DMS53 (cell line): ENCODE results near the gene LRRK1.

Experiments used
- DNase-seq: peaks from one replicate; lab custom pipeline; 2025; lab: John Stamatoyannopoulos, UW

LRRK1 gene

DNA sequence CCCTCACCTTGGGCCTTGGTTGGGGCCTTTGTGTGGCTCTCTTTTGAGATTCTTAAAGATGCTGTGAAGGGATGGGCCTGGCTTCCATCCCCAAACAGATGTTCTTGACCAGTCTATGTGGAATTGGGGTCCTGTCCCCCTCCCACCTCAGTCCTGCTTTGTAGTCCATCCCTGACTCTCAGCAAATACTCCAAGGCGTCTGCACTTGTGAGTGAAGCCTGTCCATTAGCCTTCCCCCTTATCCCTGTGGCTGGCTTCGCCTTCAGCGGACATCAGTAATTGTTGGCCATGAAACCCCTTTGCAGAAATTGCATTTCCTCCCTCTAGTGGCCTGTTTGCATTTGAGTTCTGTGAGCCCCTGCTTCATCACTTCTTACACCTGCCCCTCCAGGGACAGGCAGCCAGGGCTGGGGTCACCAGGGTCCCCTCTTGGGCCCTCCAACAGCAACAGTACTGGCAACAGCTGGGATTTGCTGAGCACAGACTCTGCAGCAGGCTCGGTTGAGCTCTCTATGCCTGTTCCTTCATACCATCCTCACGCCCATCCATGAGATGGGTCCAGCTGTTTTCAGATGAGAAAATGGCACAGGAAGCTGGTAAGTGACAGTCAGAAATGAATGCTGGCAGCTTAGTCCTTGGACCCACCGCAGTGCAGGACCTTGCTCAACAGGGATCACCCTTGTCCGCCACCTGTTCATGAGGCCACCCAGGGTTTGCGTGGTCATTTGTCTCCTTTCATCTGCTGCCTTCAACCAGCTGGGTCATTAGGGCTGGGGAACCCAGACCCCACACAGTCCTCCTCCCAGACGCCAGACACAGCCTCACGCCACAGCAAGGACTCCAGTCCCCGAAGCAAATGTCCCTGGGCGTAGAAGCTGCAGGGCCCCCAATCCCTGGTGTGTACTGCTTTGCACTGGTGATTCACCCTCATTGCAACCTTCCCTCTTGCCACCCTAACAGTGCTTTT, 8.9 kb upstream of the LRRK1 start:
- DNase-seq = no peak

- no peak for DNase-seq
These were observed 8.1 kb upstream of the LRRK1 start for GRCh38 chr15:100911086-100911485.

DNA sequence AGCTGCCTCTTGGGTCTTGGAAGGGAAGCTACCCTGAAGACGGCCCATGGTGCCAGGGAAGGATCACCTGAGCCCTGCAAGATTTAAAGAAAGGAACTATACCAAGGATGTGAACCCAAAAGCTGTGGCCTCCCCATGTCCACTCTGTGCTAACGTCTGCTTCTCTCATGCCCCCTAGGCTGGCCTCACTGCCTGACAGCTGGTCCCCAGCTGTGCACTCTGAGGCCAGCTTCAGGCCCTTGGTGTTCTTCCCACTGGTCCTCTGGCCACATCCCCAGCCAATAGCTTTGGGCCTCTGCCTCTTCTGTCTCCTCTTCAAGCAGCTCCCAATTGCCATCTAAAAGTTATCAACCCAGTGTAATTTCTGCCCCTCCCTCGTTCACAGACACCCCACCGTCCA, 5.2 kb upstream of the LRRK1 start:
- DNase-seq = no peak

GRCh38 chr15:100914876-100915275, 4.3 kb upstream of the LRRK1 start:
- DNase-seq = peak; percentile 8

DNA sequence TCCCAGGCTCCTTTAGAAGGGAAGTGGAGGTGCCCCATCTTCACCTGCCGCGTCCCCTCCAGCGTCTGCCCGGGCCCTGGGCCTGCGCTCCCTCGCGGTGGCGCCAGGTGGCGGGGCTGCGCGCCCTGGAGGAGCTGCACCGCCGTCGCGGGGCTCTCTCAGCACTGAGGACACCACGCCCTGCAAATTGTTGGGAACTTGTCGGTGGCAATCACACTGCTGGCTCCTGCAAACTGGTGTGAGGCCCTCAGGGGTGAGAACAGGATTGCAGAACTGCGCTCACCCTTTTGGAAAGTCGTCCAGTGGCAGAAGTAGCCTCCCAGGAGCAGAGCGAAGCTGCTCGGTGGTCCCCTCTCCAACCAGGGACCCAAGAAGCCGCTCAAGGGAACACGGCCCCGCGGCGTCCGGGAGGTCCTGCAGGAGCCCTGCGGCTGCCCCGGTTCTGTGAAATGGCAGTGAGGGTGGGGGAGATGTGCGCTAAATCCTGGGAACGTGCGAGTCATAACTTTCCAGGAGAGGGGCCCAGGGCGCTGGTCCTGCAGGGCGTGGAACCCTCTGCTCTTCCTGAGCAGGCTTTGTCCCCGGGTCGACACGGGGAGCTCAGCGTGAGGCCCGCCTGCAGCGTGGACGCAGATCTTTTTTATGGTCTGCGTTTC, 995 bp upstream of the LRRK1 start:
- peak; percentile 88 for DNase-seq

GRCh38 chr15:100919481-100920405, 586 bp downstream of the LRRK1 start:
- peak; percentile 52 for DNase-seq

DNA sequence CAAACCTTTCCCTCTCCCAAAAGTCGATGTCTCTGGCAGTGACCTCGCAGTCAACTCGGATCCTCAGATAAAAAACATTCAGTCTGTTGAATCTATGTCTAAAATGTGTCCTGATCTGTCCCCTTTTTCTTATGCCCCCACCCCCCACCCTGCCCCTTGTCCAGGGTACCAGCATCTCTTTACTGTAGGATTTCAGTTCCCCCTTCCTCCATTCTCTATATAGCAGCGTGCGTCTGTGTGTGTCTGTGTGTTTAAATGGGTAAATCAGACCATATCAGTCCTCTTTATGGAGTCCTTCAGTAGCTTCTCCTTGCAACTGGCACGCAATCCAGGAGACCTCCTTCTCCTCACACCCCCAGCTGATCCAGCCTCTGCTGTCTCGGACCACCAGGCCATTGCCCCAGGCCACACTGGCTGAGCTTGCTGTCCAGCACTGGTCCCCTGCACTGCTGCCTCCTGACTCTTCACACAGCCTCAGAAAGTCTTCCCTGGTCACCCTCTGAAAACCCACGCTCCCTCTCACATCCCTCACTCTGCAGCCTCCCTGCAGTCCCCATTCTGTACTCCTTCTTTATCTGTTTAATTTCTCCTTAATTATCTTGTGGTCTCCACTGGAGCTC, 1.5 kb downstream of the LRRK1 start:
- DNase-seq = no peak

- no peak for DNase-seq
These were observed 3.3 kb downstream of the LRRK1 start for GRCh38 chr15:100922192-100923040.

DNA sequence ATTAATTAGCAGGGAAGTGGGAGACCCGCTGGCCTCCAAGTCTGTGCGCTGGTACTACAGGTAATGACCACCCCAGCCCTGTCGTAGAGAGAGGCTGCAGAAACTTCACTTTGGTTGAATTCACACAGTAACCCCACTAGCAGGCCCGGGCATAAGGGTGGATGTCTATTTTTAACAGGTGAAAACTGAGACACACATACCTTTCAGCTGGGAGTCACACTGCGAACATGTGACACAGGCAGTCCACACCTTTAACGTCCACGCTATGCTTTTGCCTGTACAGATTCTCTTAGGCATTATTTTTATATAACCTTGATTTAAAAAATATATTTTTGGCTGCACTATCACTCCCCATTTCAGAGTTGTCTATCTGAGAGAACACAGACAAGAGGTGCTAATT, 3.9 kb downstream of the LRRK1 start:
- DNase-seq = no peak

- DNase-seq = no peak
These were observed 4.7 kb downstream of the LRRK1 start for GRCh38 chr15:100923902-100924301.

GRCh38 chr15:100924436-100924835, 5.3 kb downstream of the LRRK1 start:
- no peak for DNase-seq

DNA sequence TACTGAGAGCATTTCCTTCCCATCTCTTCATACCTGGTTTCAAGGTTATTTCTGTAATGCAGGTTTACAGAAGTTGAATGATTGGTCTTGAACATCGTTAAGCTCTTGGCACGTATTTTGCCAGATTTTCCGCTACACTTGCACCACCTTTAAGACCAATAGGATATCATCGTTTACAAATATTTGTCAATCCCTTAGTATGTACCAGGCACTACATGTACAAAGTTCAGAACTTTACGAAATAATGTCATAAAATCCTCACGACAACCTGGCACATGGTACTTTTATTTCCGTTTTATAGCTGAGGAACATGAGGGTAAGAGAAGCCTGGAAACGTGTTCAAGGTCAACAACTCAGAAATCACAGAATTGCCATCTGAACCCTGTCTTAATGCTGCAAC, 6.3 kb downstream of the LRRK1 start:
- no peak for DNase-seq

DNA sequence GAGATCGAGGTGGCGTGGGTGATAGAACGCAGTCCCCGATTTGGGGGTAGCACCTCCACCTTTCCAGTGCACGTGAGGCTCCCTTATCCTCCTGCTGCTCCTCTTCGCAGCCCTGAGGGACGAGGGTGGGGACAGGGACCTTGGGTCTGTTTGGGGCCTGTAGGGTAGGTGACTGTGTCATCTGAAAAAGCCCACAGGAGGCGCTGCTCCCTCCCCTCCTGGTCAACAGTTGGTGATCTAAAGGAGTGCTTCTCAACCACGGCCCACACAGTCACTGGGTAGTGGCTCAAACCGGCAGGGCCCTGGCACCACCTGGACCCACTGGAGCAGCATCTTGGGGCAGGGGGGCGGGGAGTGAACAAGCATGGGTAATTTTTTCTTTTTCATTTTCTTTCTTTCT, 7.1 kb downstream of the LRRK1 start:
- peak; percentile 16 for DNase-seq

GRCh38 chr15:100926971-100927756, 8.0 kb downstream of the LRRK1 start:
- no peak for DNase-seq

- DNase-seq = peak; percentile 86
These were observed 9.6 kb downstream of the LRRK1 start for GRCh38 chr15:100928632-100929280.

- peak; percentile 73 for DNase-seq
These were observed 10.5 kb downstream of the LRRK1 start for GRCh38 chr15:100929641-100930042.

DNA sequence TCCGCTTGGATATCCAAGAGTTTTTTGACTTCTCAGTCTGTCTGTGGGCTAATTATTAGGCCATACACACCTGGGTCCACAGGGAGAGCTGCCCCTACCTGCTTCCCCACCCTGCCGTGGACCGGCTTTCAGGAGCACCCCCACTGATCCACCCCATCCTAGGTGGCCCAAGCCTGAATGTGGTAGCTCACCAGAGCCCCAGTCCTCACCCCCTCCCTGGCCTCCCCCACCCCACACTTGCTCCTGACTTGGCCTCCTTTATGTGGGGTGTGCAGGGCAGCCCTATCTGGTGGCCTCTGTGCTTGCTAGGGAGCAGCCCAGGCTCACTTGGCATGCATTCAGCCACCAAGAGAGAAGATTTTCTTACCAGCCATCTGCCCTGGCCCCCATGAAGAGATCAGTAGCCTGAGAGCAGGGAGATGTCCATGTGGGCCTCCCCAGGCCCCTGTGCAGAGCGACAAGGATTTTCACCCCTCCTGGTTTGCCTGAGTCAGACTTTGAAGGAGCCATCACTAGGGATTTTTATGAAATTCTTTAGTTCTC, 11.2 kb downstream of the LRRK1 start:
- no peak for DNase-seq

DNA sequence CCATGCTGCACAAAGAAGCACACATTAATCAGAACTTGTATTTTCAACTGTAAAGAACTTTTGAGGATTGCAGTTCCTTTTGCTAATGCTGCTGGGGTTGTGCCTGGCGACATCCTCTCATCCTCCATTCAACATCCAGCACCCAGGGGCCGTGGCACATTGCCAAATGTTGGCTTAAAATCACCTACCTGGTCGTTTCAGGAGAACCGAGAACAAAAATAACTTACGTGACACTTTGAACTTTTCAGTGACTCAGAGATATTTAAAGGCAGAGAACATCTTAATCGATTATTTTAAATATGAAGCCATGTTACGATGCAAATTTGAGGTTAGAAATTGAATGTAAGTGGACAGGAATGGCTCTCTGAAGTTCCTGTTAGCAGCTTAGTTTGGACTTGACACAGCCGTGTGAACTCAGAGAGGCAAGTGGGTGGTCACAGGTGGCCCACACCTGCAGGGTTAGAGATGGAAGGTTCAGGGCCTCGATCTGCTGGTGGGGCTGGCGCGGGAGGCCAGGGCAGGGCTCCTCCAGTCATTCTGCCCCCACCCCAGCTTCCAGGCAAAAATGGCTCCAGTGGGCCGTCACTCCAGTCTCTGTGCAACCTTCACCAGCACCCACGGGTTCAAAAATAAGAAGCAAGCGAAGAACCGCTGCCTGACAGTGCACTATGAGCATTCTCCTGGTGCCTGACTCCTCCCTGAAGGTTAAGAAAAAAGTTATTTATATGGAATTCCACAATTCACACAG, 12.2 kb downstream of the LRRK1 start:
- no peak for DNase-seq
